Activated CD8-positive, alpha-beta T cell treated with anti-CD3 and anti-CD28 coated beads for 36 hours (primary cell): Measurements from ENCODE around the gene GHRHR. TPM values are rescaled to one million over a fixed set of nuclear protein-coding genes. Genes with fewer than 3 reads are reported as not detected.

ENCODE experiments used
- ATAC-seq: fragments of 200-7000 bp; cut with Tn5 transposase; one replicate; pipeline ENCODE4 v1.10.0; 2021; ENCODE audit warnings: mild to moderate bottlenecking, moderate library complexity
- CTCF ChIA-PET: fragments of 350-600 bp; sonication (Branson Sonifier 250); formaldehyde crosslinking; loops from one replicate; lab custom pipeline; 2021; ENCODE audit warnings: antibody characterized with exemption; lab: Charles Lee
- POLR2A ChIA-PET: fragments of 350-600 bp; sonication (Branson Sonifier 250); formaldehyde crosslinking; loops from one replicate; lab custom pipeline; 2021; ENCODE audit warnings: antibody characterized with exemption; lab: Charles Lee
- DNase-seq: peaks from one replicate; pipeline ENCODE4 v3.0.0-alpha.2; 2020
- H3K27ac Mint-ChIP-seq: one replicate; pipeline ENCODE4 v1.8.0; 2021; ENCODE audit warnings: mild to moderate bottlenecking, mixed read lengths
- H3K27me3 Mint-ChIP-seq: one replicate; pipeline ENCODE4 v1.8.0; 2021; ENCODE audit warnings: mixed read lengths
- H3K36me3 Mint-ChIP-seq: one replicate; pipeline ENCODE4 v1.8.0; 2021; ENCODE audit warnings: low read depth, mixed read lengths
- H3K4me1 Mint-ChIP-seq: one replicate; pipeline ENCODE4 v1.8.0; 2021; ENCODE audit warnings: low read depth, mixed read lengths
- H3K4me3 Mint-ChIP-seq: one replicate; pipeline ENCODE4 v1.8.0; 2021; ENCODE audit warnings: mild to moderate bottlenecking, moderate library complexity, mixed read lengths
- H3K9me3 Mint-ChIP-seq: one replicate; pipeline ENCODE4 v1.8.0; 2021; ENCODE audit warnings: mixed read lengths
- CTCF ChIP-seq: fragments of 200-600 bp; IDR thresholded peaks from one replicate; pipeline ENCODE4 v1.8.0; 2022; ENCODE audit warnings: antibody characterized with exemption, mild to moderate bottlenecking
- intact Hi-C: fragments of 100-400 bp; cut with micrococcal nuclease; formaldehyde crosslinking; loops from one replicate; pipeline ENCODE4 v1.10.0; 2022
- total RNA-seq, 2 experiments: library from RNA; stranded (reverse); gene quantifications; one replicate each; pipeline ENCODE4 v1.2.3, GENCODE V29; 2021

GHRHR gene
- total RNA-seq, 2 experiments from 2014 or later = not detected

GRCh38 chr7:30916767-30917166, 47.0 kb upstream of the GHRHR start:
- no peaks in the 10 kb centered on the region for H3K9me3 Mint-ChIP-seq
- H3K27me3 Mint-ChIP-seq = no peaks in the 10 kb centered on the region
- CTCF ChIA-PET = interaction anchor here (1.1 to 1.4 kb wide), 2 partner anchors 22 to 67 kb away, joined by 3 to 5 read pairs; no protein-coding TSS in a partner anchor
- POLR2A ChIA-PET = no interaction called here
- DNase-seq = no peak
- no peak for TF ChIP-seq CTCF
- no peak overlapping the region for H3K4me3 Mint-ChIP-seq
- ATAC-seq = no peak
- intact Hi-C loops = no loop called here
- no peaks in the 10 kb centered on the region for H3K4me1 Mint-ChIP-seq
- H3K36me3 Mint-ChIP-seq = no peaks in the 10 kb centered on the region
- no peak overlapping the region for H3K27ac Mint-ChIP-seq

- no peak overlapping the region for H3K4me3 Mint-ChIP-seq
- POLR2A ChIA-PET = no interaction called here
- DNase-seq (no peak), ATAC-seq (no peak)
- TF ChIP-seq CTCF = no peak
- no peaks in the 10 kb centered on the region for H3K4me1 Mint-ChIP-seq
- intact Hi-C loops = no loop called here
- H3K27ac Mint-ChIP-seq = no peak overlapping the region
- CTCF ChIA-PET = interaction anchor here (1.4 kb wide), 1 partner anchor 21 kb away, joined by 5 read pairs; no protein-coding TSS in a partner anchor
- no peaks in the 10 kb centered on the region for H3K36me3 Mint-ChIP-seq
- H3K9me3 Mint-ChIP-seq = no peaks in the 10 kb centered on the region
- H3K27me3 Mint-ChIP-seq = no peaks in the 10 kb centered on the region
These were observed 46.4 kb upstream of the GHRHR start for GRCh38 chr7:30917216-30917893.

GRCh38 chr7:30918676-30919075, 45.1 kb upstream of the GHRHR start:
- ChIA-PET POLR2A (no interaction called here), CTCF (interaction anchor here (1.2 kb wide), 1 partner anchor 21 kb away, joined by 4 read pairs; no protein-coding TSS in a partner anchor)
- Mint-ChIP-seq H3K36me3 (no peaks in the 10 kb centered on the region), H3K4me3 (no peak overlapping the region), H3K27me3 (no peaks in the 10 kb centered on the region), H3K9me3 (no peaks in the 10 kb centered on the region), H3K27ac (no peak overlapping the region), H3K4me1 (no peaks in the 10 kb centered on the region)
- DNase-seq (no peak), ATAC-seq (no peak)
- TF ChIP-seq CTCF = no peak
- intact Hi-C loops = no loop called here

GRCh38 chr7:30920021-30920583, 43.7 kb upstream of the GHRHR start:
- Mint-ChIP-seq H3K36me3 (no peaks in the 10 kb centered on the region), H3K27ac (no peak overlapping the region), H3K4me3 (no peak overlapping the region), H3K9me3 (no peaks in the 10 kb centered on the region), H3K4me1 (no peaks in the 10 kb centered on the region), H3K27me3 (no peaks in the 10 kb centered on the region)
- intact Hi-C loops = no loop called here
- no peak for DNase-seq
- POLR2A ChIA-PET = no interaction called here
- CTCF ChIA-PET = interaction anchor here (1.2 kb wide), 1 partner anchor 18 kb away, joined by 5 read pairs; no protein-coding TSS in a partner anchor
- no peak for ATAC-seq
- no peak for TF ChIP-seq CTCF
